HG03575 (cell line): ENCODE data around the gene SUPT6H.

Experiments used
- ATAC-seq: cut with Tn5 transposase; IDR thresholded peaks from one replicate; pipeline ENCODE4 v1.9.1; 2021; ENCODE audit not compliant: unreplicated experiment, insufficient number of reproducible peaks, low FRiP score; ENCODE audit errors: extremely low read depth

SUPT6H gene

DNA sequence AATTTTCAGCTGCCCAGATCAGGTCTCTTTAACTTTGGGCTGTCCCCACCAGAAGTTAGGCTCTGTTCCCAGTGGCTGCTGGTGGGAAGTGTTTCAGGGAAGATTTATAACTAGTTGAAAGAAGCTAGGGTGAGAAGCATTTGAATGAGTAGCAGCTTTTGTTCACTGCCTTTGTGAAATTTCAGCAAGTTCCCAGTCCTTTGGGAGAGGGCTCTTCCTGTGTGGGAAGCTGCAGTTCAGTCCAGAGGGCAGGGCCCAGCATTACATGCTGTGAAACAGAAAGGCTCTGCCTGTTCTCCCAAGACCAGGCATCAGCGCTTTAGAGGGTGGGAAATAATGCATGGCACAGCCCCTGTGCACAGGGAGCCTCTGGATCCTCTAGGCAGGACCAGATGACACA lies 31.9 kb downstream of the SUPT6H start:
- no peak for ATAC-seq

DNA sequence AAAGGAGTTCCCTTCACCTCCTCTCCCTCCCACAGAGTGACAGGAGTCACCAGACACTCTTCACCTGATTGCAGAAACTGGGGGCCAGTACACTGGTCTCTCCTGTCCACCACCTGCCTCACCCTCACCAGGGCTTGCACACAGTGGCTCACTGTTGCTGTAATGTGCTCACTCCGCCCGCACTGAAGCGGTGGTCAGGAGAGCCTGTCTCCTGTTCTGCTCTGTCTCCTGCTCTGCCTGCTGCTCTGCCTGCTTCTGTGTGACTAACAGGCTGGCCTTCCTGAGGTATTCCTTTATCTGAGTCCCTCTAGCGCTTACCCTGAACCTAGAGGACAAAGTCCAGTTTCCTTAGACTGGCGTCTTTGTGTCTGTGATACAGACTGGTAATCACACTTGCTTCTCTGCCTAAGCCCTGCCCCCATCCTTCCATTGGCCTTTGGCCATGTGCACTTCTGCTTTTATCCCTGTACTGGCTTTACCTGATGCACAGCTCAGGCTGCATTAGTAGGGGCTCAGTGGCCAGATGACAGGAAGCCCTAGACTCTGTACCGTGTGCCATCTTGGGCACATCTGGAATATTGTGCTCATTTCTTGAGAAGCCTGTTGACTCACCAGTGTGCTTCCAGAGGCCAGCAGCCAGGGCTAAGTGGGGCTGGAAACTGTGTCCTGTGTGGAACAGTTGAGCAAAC lies 36.4 kb downstream of the SUPT6H start:
- ATAC-seq, result no peak

DNA sequence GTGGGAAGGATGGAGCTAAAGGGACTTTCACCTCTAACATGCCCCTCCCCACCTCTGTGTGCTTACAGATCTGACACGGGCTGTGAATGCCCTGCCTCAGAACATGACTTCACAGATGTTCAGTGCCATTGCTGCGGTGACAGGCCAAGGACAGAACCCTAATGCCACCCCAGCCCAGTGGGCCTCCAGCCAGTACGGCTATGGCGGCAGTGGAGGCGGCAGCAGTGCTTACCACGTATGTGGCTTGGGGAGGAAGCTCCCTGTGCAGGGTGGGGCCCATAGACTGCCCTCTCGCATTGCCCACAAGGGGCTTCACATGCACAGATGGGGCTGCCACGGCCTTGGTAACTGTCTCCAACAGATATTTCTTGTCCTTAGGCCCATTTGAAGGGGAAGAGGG lies 38.3 kb downstream of the SUPT6H start:
- no peak for ATAC-seq

DNA sequence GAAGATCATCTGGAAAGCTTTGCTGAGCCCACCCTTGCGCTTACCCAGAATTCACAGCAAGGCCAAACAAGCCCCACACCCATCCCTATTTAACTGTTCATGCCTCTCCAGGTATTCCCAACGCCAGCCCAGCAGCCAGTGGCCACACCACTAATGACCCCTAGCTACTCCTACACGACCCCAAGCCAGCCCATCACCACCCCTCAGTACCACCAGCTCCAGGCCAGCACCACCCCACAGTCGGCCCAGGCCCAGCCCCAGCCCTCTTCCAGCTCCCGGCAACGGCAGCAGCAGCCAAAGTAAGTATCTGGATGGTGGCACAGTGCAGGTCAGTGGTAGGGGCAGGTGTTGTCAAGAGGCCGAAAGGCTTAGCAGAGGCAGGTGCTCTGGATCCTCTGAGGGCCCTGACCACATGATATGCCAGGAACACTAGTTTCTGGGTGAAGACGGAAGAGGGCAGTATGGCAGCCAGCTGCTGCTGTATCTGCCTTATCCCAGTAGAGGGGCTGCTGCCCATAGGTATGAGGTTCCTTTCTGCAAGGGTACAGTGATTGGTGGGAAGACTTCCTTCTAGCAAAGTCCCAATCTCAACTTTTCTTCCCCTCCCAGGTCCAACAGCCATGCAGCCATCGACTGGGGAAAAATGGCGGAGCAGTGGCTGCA lies 39.0 kb downstream of the SUPT6H start:
- no peak for ATAC-seq

DNA sequence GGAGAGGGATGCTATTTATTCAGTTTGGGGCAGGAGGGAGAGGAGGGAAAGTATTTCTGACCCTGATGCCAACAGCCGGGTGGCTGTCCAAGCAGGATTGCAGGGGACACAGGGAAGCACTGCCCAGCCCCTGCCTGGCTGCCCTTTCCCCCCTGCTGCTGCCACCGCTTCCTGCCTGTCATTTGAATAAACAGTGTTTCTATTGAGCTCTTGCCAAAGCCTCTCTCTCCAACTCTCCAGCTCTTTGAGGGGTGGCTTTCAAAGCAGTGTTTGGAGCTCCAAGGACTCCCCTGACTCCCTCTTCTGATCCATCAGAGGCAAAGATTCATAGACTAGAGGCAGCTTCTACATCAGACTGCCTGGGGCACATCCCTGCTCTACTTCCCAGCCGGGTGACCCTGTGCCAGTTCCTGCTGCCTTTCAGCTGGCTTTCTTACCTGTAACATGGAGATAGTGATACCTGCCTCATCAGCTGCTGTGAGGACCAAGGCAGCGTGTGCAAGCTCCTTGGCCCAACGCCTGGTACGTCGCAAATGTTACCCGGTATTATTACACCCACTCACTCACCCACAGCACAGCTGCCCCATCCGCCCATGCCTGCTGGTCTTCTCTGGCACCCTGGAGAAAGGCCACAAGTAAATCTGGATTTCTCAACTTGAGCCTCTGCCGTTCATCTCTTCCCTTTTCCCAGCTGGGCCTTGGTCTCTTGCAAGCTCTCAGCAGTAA lies 40.2 kb downstream of the SUPT6H start:
- ATAC-seq, result no peak

DNA sequence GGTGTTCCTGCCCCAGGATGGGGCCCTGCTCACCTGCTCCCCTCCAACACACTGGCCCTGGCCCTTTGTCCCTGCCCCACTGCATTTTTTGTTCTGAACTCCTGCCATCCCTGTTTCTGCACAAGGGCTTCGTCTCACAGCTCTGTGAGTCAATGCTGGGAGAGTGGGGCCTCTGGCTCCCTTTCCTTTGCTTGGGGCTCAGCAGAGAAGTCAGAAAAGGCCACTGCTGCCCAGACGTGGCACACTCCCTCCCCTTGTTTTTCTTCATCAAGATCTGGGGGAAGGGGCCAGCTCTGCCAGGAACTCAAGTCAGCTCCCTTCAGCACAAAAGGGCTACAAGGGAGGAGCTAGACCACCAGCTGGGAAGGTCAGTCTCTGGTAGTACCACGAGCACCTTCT lies 40.7 kb downstream of the SUPT6H start:
- ATAC-seq, result no peak

DNA sequence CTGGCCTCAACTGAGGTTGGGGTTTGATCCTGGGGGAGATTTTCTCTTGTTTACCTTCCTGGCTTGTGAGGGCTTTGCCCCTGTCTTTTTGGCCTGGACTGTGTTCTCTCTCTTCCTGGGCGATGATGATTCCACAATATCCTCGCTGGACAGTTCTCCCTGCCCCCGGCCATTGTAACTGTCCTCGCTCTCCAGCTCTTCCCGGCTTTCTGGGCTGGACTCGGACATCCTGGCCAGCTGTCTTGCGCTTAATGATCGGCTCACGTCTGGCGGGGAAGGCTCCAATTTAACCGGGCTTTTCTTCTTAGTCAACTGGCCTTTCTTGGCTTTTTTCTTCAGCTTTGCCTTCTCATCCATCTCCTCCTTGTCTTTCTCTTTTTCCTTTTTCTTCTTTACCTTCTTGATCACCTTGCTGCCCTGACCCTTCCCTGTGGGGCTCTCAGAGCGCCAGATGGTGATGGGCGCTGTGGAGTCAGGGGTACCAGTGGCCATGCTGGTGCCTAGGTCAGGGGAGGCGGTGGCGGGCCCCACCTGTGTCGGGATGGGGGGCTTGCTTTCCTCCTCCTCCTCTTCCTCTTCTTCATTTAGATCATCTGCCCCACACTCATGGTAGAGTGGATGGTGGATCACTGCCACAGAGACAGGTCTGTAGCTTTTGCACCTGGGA lies 41.7 kb downstream of the SUPT6H start:
- ATAC-seq, result no peak

DNA sequence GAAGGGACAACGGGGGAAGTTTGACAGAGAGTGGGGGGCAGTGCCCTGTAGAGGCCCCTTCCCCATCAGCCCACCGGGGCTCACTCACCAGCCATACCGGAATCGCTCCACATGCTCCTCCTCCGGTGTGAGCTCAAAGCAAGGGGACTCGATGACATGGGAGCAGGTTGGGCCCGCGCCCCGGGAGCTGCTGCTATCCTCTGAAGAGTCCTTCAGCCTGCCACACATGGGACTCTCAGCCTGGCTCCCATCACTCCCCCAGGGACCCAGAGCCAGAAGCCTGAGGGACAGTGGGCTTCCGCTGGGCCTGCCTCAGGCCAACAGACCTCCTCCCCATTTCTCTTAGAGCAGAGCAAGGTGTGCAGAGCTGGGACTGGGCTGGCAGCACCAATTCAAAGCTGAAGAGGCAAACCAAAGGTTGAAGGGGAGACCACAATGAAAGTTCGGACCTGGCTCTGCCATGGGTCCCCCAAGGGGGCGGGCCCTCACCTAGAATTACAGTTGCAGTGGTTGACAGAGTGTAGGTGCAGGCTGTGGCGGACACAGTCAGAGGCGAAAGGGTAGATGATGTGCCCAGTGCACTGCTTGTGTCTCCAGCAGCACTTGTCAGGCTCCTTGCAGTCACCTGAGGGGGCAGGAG lies 42.3 kb downstream of the SUPT6H start:
- ATAC-seq, result no peak

DNA sequence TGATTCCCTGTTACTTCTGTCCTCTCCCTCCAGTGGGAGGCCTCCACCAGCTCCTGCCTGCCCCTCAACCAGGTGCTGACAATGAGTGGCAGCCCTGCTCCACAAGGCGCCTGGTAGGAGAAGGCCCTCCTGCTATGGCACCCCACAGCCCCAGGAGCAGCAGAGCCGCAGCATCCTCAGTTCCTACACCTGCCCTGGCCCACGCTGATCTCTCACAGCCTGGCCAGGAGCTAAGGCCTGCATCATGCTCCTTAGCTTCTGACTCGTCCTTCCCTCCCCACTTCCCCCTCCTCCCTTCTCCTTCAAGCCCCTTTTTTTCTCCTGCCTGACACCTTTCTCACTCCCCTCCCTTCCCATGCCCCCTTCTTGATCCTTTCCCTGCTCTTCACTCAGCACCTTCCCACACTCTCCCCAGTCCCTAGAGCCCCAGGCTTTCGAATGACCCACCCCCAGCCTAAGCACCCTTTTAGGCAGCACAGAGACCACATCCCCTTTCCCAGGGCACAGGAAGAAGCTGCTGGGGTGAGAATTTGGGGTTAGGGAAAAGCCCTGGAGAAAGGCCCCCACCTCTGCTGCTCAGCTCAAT lies 43.2 kb downstream of the SUPT6H start:
- no peak for ATAC-seq

DNA sequence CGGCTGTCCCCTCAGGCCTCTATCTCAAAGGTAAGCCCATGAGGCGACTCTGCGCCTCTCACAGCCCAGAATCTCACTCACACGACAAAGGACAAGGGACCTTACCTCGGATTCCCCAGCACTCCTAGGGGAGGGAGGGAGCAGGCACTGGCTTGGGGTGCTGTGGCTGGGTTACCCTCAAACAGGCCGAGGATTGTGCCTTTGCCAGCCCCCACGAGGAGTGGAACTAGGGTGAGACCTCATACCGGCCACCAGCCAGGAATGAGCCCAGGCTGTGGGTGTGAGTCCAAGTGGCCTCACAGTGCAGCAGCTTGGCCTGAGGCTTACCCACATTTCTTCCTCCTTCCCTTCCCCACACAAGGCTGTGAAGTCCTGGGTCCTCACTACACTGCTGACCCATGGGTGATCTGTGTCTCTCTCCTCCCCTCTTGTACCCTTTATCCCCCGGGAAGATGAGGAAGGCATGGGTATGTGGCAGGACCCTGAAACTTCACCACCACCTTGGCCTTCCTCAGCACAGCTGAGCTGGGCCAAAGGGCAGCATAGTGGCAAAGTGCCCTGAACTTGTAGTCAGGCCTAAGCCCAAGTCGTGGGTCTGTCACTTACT lies 43.8 kb downstream of the SUPT6H start:
- no peak for ATAC-seq

DNA sequence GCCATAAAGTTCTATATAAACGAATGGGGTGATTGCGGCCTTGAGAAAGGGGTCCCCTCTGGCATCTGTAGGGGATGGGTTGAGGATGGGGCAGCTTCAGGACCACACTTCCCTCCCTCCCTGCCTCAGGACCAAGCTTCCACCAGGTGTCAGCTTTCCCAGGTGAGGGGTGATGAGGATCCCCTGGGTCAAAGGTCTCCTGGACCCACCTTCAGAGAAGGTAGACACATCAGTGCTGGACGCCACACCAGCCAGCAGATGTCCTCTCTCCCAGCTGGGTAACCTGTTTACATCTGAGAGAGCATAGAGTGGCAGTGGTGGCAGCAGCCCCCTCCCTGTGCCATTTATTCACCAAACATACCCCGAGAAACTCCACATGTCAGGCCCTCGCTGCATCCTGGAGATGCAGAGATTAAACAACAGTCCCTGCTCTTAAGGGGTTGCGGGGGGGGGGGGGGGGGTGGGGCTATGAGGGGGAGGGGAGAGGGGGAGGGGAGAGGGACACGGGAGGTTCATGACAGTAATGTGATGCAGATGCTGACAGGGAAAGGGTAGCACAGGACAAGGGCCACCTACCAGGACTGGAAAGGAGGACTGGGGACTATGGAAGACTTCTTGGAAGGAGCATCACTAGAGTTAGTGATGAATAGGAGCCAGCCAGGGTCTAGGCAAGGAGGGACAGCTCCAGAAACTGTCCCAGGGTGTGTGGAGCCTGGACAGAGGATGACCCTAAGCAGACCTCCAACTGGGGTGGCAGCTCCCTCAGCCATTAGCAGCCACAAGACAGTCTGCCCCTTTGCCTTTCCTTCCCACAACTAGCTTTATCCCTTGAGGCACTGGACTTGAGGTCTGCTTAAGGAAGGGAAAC lies 44.7 kb downstream of the SUPT6H start:
- no peak for ATAC-seq

DNA sequence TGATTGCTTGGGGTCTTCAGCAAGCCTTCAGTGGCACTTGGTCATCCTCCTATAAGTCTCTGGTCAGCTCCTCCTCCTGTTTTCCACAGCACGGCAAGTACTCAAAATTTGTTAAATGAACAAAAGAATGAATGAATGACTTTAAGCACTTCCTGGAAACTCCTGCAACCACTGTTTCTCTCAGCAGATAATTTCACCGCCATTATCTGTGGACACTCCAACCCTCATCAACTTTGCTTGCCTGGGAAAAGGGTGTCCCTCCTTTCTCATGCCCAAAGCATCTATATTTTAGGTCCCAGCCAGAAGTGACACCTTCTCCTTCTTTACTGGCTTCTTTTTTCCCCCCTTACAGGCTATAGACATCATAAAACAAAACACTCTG lies 45.3 kb downstream of the SUPT6H start:
- ATAC-seq, result no peak

DNA sequence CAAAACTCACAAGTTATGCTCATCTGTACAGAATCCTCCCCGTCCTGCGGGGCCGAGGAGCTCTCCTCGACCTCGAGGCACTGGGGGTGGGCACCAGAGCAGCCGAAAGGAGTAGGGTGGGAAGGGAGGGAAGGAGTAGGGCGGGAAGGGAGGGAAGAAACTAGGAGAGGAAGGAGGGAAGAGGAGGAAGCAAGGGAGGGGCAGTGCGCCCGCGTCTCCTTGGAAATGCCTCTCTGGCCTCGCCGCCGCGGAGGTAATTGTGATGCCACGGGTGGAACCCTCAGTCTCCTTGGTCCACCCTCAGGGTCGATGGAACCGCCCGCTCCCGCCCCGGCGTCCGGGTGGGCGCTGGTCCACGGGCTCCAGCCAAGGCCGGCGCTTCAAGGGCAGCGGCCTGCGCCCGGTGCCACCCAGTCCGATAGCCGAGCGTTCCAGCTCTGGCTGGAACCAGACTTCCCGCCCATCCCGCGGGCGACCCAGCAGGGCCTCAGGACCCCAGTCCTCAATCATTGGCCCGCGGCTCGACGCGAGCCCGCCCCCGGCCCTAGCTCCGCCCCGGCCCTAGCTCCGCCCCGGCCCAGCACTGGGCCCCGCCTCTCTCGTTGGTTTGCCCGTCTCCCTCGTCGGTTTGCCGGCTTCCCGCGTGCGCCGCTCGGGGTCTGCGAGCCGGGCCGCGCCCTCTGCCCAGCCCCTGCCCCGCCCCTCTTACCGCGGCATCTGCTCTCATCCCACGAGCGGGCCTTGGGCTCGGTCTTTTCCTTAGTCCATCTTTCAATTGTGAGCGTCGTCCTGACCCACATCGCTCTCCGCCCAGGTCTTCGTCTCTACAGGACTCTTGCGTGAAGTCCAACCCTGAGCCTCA lies 49.1 kb downstream of the SUPT6H start:
- no peak for ATAC-seq

DNA sequence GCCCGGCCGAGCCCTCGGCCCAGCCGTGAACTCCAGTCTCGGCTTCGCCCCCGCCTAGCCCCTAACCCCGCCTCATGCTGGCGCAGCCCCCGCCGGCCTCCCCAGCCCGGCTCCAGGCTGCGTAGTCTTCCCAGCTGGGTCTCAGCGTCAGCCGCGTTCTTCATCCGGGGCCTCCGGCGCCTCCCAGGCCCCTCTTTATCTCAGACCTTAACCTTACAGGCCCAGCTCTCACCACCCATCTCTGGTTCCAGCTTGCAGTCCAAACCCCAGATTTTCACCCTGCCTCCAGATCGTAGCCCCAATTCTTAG lies 49.7 kb downstream of the SUPT6H start, which contains the start of gene PROCA1:
PROCA1 (minus strand) TSS at position 166 of the 309 bp plus-strand sequence. CDS start 228 bp downstream, outside the sequence.
- ATAC-seq, result no peak

DNA sequence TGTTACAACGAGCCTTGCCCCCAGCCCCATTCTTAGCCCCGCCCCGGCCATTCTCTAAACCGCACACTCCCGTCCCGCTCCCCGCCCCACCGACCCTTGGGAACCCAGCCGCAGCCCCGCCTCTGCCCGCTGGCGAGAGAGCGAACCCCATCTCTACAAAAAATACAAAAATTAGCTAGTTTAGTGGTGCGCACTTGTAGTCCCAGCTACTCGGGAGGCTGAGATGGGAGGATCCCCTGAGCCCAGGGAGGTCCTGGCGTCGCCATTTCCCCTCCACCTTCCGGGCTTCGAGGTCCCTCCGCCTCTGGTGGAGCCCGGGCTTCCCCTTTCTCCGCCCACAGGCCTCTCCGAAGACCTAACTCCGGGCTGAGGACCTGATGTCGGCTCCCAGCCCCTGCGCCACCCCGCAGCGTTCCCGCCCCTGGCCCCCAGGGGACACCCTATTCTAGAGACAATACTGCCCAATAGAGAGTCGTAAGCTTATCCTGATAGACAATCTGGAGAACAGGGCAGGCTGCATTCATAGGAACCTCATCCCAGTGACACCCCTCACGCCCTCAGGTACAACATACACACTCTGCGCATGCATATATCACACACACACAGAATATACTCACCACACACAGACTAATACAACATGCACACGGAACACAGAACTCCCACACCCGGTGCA lies 50.2 kb downstream of the SUPT6H start:
- no peak for ATAC-seq

DNA sequence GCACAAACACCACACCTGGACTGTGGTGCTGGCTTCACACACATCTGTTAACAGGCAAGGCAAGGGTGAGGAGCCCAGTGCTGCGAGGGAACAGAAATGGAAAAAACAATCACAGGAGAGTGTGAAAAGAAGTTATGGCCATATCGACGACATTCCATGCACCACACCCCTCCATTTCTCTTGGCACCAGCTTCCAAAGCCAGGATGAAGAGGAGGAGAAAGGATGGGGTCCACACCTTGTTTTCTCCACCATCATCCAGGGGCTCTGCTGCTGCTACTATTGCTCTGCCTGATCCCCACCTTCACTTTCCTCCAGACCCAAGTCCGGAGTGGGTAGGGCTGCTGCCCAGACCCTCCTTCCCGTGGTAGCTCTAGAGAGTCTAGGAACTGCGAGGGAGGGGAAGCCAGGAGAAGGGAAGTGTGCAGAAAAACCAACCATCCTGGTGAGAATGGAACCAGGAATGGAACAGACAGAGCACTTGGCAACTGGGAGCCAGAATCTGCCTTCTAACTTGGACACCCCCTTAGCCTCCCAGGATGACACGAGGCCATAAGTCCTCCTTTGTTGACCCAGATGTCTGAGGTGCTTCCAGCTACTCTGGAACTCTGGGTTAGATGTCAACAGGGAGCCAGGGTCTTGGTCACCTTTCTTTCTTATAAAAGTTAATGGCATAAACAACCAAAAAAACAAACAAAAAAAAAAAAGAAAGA lies 50.9 kb downstream of the SUPT6H start:
- no peak for ATAC-seq
